Kidney (tissue), 14 donors: ENCODE results near the gene STX8. TPM values are rescaled to one million over a fixed set of nuclear protein-coding genes. Genes with fewer than 3 reads are reported as not detected.
"Not testable (repeated sequence)": the region's sequence is repeated elsewhere in the genome, so short reads cannot be mapped to it uniquely, and the experiment has no call there.

Experiments
- DNase-seq, 5 donors: peaks; one replicate each; pipeline ENCODE4 v3.0.0-alpha.2; 2013 to 2020
- FAIRE-seq: peaks from 2 replicates; lab custom pipeline; 2012; peaks lifted over from hg19 to GRCh38; lab: Jason Lieb, UNC
- H3K27ac ChIP-seq, 2 donors: one replicate each; pipeline ENCODE4 v1.7.0; 2013; ENCODE audit warnings: low read depth in 2 of 2, low read length in 2 of 2, inconsistent platforms in 1 of 2
- H3K27me3 ChIP-seq: one replicate; pipeline ENCODE4 v1.7.1; 2013; ENCODE audit warnings: low read length, inconsistent platforms; ENCODE audit not compliant: control insufficient read depth, insufficient read depth
- H3K36me3 ChIP-seq, 3 donors: one replicate each; pipeline versions ENCODE4 v1.7.0 to v1.7.1; 2013; ENCODE audit warnings: low read length in 3 of 3, control low read depth in 1 of 3, inconsistent platforms in 1 of 3; ENCODE audit not compliant: insufficient read depth in 3 of 3, control insufficient read depth in 2 of 3
- H3K4me1 ChIP-seq, 3 donors: one replicate each; pipeline versions ENCODE4 v1.7.0 to v1.7.1; 2013; ENCODE audit warnings: low read length in 3 of 3, inconsistent platforms in 1 of 3, low read depth in 1 of 3; ENCODE audit not compliant: control insufficient read depth in 2 of 3, insufficient read depth in 2 of 3
- H3K4me3 ChIP-seq, 3 donors: one replicate each; pipeline versions ENCODE4 v1.7.0 to v1.8.1; 2013; ENCODE audit warnings: low read length in 3 of 3, control low read depth in 1 of 3, inconsistent platforms in 1 of 3
- H3K9ac ChIP-seq, 3 donors: one replicate each; pipeline versions ENCODE4 v1.7.0 to v1.7.1; 2013; ENCODE audit warnings: low read length in 3 of 3, control low read depth in 1 of 3, inconsistent platforms in 1 of 3
- H3K9me3 ChIP-seq, 3 donors: one replicate each; pipeline versions ENCODE4 v1.7.0 to v1.7.1; 2013; ENCODE audit warnings: low read length in 3 of 3, control low read depth in 1 of 3, inconsistent platforms in 1 of 3; ENCODE audit not compliant: control insufficient read depth in 2 of 3, insufficient read depth in 1 of 3
- intact Hi-C: fragments of 100-400 bp; cut with DNase I; formaldehyde crosslinking; loops from one replicate; pipeline ENCODE4 v1.11.1; 2022
- polyA plus RNA-seq: library from polyadenylated mRNA; stranded (reverse); fragments of 350-450 nt; fragmentation: Illumina TruSeq; extraction: RNeasy Lipid Tissue Mini Kit (QIAGEN cat#74804); gene quantifications from one replicate; pipeline ENCODE4 v1.2.3, GENCODE V29; 2014; ENCODE audit warnings: low read depth, low replicate concordance; ENCODE audit not compliant: insufficient read depth
- total RNA-seq: library from RNA; stranded (reverse); fragmentation: NEBNext Ultra II Directional; extraction: Animal tissue kit (Norgen Biotek cat#: 25700); gene quantifications from one replicate; pipeline ENCODE4 v1.2.1, GENCODE V29; 2021
- TF ChIP-seq, protein P1 (sequence below): IDR thresholded peaks from 3 replicates; pipeline ENCODE4 v1.5.1; 2012; ENCODE audit warnings: mild to moderate bottlenecking, moderate library complexity, borderline replicate concordance; ENCODE audit not compliant: insufficient read depth; ENCODE audit errors: extremely low read depth
- donor health status: control.
- donor health status: control.
- donor health status: control.
- donor health status: control.
- donor health status: control.
- donor health status: DM: yes; HTN: yes; CAD: no.
- donor health status: Normal renal cell carcinoma (clear cell type).

The STX8 gene
- total and polyA plus RNA-seq, 2 donors from 2014 or later: 67.2 to 127 TPM

DNA sequence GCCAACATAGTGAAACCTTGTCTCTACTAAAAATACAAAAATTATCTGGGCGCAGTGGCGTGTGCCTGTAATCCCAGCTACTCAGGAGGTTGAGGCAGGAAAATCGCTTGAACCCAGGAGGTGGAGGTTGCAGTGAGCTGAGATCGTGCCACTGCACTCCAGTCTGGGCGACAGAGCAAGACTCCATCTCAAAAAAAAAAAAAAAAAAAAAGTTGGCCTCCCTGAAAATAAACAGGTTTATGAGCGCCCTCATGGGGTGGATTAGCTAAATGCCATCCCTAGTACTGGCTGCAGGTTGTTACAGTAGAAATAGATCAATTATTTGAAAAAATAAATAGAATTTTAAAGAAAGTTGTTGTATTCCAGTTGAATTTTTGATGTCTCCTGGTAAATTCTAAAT lies 20.9 kb downstream of the STX8 start:
- H3K36me3 ChIP-seq, H3K4me1 ChIP-seq, FAIRE-seq, H3K27ac ChIP-seq, H3K9me3 ChIP-seq, H3K4me3 ChIP-seq, H3K27me3 ChIP-seq, H3K9ac ChIP-seq, intact Hi-C loops: not testable (repeated sequence)
- TF ChIP-seq, protein P1, sequence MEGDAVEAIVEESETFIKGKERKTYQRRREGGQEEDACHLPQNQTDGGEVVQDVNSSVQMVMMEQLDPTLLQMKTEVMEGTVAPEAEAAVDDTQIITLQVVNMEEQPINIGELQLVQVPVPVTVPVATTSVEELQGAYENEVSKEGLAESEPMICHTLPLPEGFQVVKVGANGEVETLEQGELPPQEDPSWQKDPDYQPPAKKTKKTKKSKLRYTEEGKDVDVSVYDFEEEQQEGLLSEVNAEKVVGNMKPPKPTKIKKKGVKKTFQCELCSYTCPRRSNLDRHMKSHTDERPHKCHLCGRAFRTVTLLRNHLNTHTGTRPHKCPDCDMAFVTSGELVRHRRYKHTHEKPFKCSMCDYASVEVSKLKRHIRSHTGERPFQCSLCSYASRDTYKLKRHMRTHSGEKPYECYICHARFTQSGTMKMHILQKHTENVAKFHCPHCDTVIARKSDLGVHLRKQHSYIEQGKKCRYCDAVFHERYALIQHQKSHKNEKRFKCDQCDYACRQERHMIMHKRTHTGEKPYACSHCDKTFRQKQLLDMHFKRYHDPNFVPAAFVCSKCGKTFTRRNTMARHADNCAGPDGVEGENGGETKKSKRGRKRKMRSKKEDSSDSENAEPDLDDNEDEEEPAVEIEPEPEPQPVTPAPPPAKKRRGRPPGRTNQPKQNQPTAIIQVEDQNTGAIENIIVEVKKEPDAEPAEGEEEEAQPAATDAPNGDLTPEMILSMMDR: peak; percentile 15
- DNase-seq: peak in 4 of 5 donors; percentile 13 to 52 (median 28)

- intact Hi-C loops: no loop called here
- H3K27ac ChIP-seq: no peak overlapping the region
- H3K9ac ChIP-seq: no peak overlapping the region
- FAIRE-seq: no peak
- no peaks in the 10 kb centered on the region for H3K9me3 ChIP-seq
- H3K36me3 ChIP-seq: peaks cover 0 to 2% (median 0%) of the 10 kb centered on the region in 3 donors
- no peaks in the 10 kb centered on the region for H3K27me3 ChIP-seq
- H3K4me3 ChIP-seq: no peak overlapping the region
- DNase-seq: peak in 1 of 5 donors; percentile 26
- TF ChIP-seq, protein P1: no peak
- H3K4me1 ChIP-seq: no peaks in the 10 kb centered on the region
These were observed 22.0 kb downstream of the STX8 start for GRCh38 chr17:9553596-9553995.

- H3K27ac ChIP-seq: no peak overlapping the region
- DNase-seq: peak in 2 of 5 donors; percentile 36 to 69
- no peak overlapping the region for H3K4me3 ChIP-seq
- H3K4me1 ChIP-seq: no peaks in the 10 kb centered on the region
- H3K9me3 ChIP-seq: no peaks in the 10 kb centered on the region
- H3K36me3 ChIP-seq: peaks cover 0 to 2% (median 0%) of the 10 kb centered on the region in 3 donors
- TF ChIP-seq, protein P1: no peak
- no peaks in the 10 kb centered on the region for H3K27me3 ChIP-seq
- intact Hi-C loops: no loop called here
- H3K9ac ChIP-seq: no peak overlapping the region
- no peak for FAIRE-seq
These were observed 22.4 kb downstream of the STX8 start for GRCh38 chr17:9553181-9553580.

DNA sequence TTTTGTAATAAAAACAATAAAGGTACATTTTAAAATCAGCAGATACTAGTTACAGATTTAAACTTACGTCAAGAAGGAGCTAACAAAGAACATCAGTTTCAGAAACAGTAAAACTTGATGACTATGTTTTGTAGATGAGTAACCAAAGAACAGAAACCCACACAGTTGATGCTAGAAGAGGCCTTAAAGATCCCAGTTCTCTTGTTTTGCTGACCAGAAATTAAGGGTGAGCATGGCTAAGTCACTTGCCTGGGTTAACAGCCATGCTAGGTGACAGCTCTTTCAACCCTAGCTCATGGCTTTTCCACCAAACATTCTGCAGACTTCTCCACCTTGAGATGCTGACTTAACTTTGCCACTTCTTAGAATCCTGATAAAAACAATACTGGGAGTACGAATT lies 26.4 kb downstream of the STX8 start:
- DNase-seq: no peak
- Histone ChIP-seq H3K36me3 (no peaks in the 10 kb centered on the region), H3K9ac (no peak overlapping the region), H3K27me3 (no peaks in the 10 kb centered on the region), H3K9me3 (no peaks in the 10 kb centered on the region), H3K4me3 (no peak overlapping the region), H3K27ac (no peak overlapping the region), H3K4me1 (no peaks in the 10 kb centered on the region)
- intact Hi-C loops: no loop called here
- FAIRE-seq: no peak
- TF ChIP-seq, protein P1: no peak
